ENCODE measurements around the gene SNX32. TPM values are rescaled to one million over a fixed set of nuclear protein-coding genes. Genes with fewer than 3 reads are reported as not detected.

Gene SNX32
- total and polyA plus RNA-seq, 2 experiments from 2014 or later = 5.9 to 13.2 TPM

DNA sequence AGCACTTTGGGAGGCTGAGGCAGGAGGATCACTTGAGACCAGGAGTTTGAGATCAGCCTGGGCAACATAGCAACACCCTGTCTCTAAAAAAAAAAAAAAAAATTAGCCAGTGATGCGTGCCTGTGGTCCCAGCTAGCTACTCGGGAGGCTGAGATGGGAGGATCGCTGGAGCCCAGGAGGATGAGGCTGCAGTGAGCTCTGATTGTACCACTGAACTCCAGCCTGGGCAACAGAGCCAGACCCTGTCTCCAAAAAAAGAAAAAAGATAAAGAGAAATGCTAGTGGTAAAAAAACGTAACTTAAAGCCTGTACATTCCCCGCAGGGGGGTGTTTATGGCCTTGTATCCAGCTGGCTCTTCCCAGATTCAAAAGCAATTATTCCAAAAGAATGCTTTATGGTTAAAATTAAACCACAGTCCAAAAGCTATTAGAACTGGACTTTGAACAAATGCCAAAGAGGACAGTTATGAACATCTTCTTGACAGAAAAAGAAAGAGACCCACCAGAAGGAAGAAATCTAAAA lies 16.4 kb upstream of the SNX32 start:
- Histone ChIP-seq H3K27ac (no peak overlapping the region), H3K27me3 (no peaks in the 10 kb centered on the region), H3K4me3 (peak overlapping the region; percentile 48), H3K4me1 (ENCODE audit: low read depth) (no peaks in the 10 kb centered on the region), H3K36me3 (no peaks in the 10 kb centered on the region), H3K9me3 (ENCODE audit: low read depth) (no peaks in the 10 kb centered on the region)
- TF ChIP-seq, protein P1, sequence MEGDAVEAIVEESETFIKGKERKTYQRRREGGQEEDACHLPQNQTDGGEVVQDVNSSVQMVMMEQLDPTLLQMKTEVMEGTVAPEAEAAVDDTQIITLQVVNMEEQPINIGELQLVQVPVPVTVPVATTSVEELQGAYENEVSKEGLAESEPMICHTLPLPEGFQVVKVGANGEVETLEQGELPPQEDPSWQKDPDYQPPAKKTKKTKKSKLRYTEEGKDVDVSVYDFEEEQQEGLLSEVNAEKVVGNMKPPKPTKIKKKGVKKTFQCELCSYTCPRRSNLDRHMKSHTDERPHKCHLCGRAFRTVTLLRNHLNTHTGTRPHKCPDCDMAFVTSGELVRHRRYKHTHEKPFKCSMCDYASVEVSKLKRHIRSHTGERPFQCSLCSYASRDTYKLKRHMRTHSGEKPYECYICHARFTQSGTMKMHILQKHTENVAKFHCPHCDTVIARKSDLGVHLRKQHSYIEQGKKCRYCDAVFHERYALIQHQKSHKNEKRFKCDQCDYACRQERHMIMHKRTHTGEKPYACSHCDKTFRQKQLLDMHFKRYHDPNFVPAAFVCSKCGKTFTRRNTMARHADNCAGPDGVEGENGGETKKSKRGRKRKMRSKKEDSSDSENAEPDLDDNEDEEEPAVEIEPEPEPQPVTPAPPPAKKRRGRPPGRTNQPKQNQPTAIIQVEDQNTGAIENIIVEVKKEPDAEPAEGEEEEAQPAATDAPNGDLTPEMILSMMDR (IDR thresholded peaks at IDR 0.05; ENCODE audit: low read depth, low read length) = no peak
- DNase-seq (ENCODE audit: low read depth in 1 of 2, low spot score in 1 of 2) = peak in 1 of 2 donors; percentile 24

DNA sequence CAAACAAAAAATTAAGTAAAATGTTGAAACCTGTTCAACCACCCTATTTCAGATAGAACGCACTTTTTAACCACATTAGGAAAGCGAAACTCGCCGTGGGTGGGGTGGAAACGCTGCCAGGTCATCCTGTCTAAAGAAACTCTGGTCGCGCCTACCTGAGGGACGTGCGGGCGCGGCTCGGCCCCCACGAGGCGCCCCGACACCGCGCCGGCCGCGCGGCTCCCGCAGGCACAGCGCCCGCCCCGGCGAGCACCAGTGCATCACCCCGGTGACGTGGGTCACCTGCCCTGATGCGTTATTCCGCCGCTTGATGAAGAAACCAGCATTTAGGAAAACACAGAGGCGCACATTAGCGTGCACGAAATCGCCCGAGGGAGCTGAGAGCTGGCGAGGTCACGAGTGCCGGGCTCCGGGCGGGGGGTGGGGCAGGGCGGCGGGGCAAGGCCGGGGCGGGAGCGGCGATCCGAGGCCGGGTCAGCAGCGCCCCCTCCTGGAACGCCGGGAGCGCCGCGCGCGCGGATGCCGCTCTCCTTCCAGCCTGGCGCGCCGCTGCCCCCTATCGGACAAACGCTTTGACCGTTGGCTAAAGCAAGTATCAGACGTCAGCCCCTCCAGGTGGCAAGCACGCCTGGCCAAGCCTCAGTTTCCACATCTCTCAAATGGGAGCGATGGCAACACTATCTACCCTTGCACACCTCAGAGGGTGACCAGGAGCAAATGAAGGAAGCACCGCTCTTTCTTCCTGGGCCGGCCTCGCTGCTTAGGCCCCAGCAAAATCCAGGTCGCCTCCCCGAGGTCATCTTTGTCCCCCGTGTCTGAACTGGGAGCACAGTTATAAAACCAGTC lies 15.7 kb upstream of the SNX32 start:
- Histone ChIP-seq H3K27me3 (no peaks in the 10 kb centered on the region), H3K4me1 (ENCODE audit: low read depth) (no peaks in the 10 kb centered on the region), H3K4me3 (peak overlapping the region; percentile 48), H3K36me3 (no peaks in the 10 kb centered on the region), H3K27ac (peak overlapping the region; percentile 31), H3K9me3 (ENCODE audit: low read depth) (no peaks in the 10 kb centered on the region)
- peak; percentile 91 to 94 for DNase-seq (ENCODE audit: low read depth in 1 of 2, low spot score in 1 of 2)
- TF ChIP-seq, protein P1 (IDR thresholded peaks at IDR 0.05; ENCODE audit: low read depth, low read length) = peak; percentile 92

DNA sequence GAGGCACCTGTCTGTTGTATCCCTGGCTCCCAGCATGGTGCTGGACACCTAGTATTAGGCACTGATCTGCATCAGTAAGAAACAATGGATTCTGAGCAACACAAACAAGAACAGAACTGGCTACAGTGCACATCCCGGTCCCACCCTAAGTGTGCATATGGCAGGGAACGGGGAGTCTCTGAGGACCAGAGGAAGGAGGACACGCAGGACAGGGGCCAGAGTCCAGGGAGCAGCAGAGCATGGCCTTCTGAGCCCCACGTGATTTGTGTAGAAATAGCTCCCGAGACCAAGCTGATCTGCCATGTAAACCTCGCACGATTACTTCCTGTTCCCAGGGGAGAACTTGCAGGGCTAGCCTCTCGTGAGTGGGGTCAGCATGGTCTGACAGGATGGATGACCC lies 12.7 kb upstream of the SNX32 start:
- TF ChIP-seq, protein P1 (IDR thresholded peaks at IDR 0.05; ENCODE audit: low read depth, low read length) = no peak

GRCh38 chr11:65822776-65823528 lies 10.8 kb upstream of the SNX32 start:
- no peak overlapping the region for H3K27ac ChIP-seq
- no peaks in the 10 kb centered on the region for H3K36me3 ChIP-seq
- no peak for DNase-seq (ENCODE audit: low read depth in 1 of 2, low spot score in 1 of 2)
- H3K9me3 ChIP-seq (ENCODE audit: low read depth) = no peaks in the 10 kb centered on the region
- no peaks in the 10 kb centered on the region for H3K4me1 ChIP-seq (ENCODE audit: low read depth)
- H3K27me3 ChIP-seq = no peaks in the 10 kb centered on the region
- H3K4me3 ChIP-seq = no peak overlapping the region
- TF ChIP-seq, protein P1 (IDR thresholded peaks at IDR 0.05; ENCODE audit: low read depth, low read length) = no peak

More for the DNA sequence above, 12.7 kb upstream of the SNX32 start:
- H3K9me3 ChIP-seq (ENCODE audit: low read depth) = no peaks in the 10 kb centered on the region
- DNase-seq (ENCODE audit: low read depth in 1 of 2, low spot score in 1 of 2) = no peak
- H3K27me3 ChIP-seq = no peaks in the 10 kb centered on the region
- no peak overlapping the region for H3K27ac ChIP-seq
- no peaks in the 10 kb centered on the region for H3K36me3 ChIP-seq
- no peak overlapping the region for H3K4me3 ChIP-seq
- H3K4me1 ChIP-seq (ENCODE audit: low read depth) = no peaks in the 10 kb centered on the region

DNA sequence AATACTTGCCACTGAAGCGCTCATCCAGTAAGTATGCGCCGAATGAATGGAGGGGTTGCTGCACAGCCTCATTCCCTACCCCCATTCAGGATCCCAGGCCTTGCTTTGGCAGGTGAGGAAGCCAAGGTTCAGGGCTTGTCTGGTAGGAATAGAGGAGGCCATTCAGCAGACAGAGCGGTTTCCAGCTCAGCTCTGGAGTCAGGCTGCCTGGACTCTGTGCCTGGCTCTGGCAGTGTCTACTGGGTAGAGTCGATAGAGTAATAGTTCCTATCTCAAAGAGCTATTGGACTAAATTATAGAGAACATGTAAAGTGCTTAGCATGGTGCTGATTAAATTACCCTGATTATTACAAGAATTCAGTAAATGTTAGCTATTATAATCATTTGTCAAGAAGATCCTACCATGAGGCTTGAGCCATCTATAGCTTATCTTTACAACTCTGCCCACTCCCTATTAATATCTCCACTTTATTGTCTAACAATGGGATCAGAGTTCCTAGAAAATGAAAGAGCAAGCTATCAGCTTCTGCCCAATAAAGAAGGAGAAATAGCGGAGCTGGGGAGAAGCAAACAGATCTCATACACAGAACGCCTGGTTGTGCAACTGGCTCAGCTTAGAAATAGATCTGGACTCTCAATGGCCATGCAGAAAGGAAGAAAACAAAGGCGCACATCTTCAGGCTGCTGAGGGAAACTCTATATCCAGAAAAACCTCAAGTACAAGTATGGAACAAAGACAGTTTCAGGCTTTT lies 6.6 kb upstream of the SNX32 start:
- H3K36me3 ChIP-seq = no peaks in the 10 kb centered on the region
- H3K9me3 ChIP-seq (ENCODE audit: low read depth) = no peaks in the 10 kb centered on the region
- H3K27ac ChIP-seq = no peak overlapping the region
- no peak overlapping the region for H3K4me3 ChIP-seq
- H3K4me1 ChIP-seq (ENCODE audit: low read depth) = no peaks in the 10 kb centered on the region
- DNase-seq (ENCODE audit: low read depth in 1 of 2, low spot score in 1 of 2) = no peak
- TF ChIP-seq, protein P1 (IDR thresholded peaks at IDR 0.05; ENCODE audit: low read depth, low read length) = no peak
- H3K27me3 ChIP-seq = no peaks in the 10 kb centered on the region
